ENCODE data around the gene TMEM132A. TPM values are rescaled to one million over a fixed set of nuclear protein-coding genes. Genes with fewer than 3 reads are reported as not detected.

The TMEM132A gene
- total RNA-seq, 1 experiment from 2014 or later: 95.5 TPM

DNA sequence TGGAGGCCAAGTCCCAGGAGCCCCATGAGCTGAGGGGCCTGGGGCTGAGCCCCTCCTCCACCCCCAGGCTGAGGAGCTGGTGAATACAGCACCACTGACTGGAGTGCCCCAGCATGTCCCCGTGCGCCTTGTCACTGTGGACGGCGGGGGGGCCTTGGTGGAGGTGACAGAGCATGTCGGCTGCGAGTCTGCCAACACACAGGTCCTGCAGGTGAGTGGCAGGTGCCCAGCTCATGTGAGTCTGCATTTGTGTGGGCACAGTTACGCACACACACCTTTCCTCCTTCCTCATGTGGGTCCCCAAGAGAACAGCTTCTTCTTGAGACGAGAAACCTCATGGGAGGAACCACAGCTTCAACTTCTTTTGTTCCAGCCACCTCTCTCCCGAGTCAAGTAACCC, 7.7 kb downstream of the TMEM132A start:
- Histone ChIP-seq H3K27me3 (ENCODE audit: insufficient read depth, low read length) (no peaks in the 10 kb centered on the region), H4K8ac (replicated peaks; ENCODE audit: insufficient read length, low read depth, low read length) (no peak overlapping the region), H3K4me2 (ENCODE audit: insufficient read depth, insufficient read length, low read length) (no peak overlapping the region), H3K79me1 (ENCODE audit: insufficient read depth, low read depth, low read length, poor library complexity, severe bottlenecking) (no peaks in the 10 kb centered on the region), H3K79me2 (ENCODE audit: insufficient read depth, low read length) (no peaks in the 10 kb centered on the region), H3K9ac (ENCODE audit: extremely low read depth, insufficient read length, low read length) (no peak overlapping the region), H3K4me1 (ENCODE audit: insufficient read depth, low read length) (no peaks in the 10 kb centered on the region), H3K23ac (ENCODE audit: insufficient read length, low read depth, low read length) (no peak overlapping the region), H4K20me1 (ENCODE audit: control insufficient read depth, insufficient read depth, insufficient read length) (no peaks in the 10 kb centered on the region), H3K9me3 (ENCODE audit: control insufficient read depth, low read depth, low read length) (no peaks in the 10 kb centered on the region), H2AFZ (ENCODE audit: low read length) (no peak overlapping the region), H2BK5ac (ENCODE audit: insufficient read length, low read length) (no peak overlapping the region), H2BK15ac (ENCODE audit: low read depth, low read length) (no peak overlapping the region), H2AK5ac (ENCODE audit: insufficient read length, low read length) (no peak overlapping the region), H3T11ph (ENCODE audit: low read length) (no peak overlapping the region), H4K5ac (ENCODE audit: insufficient read length, low read depth, low read length) (no peak overlapping the region), H3K56ac (ENCODE audit: insufficient read length, low read depth, low read length) (no peak overlapping the region), H2BK20ac (ENCODE audit: low read depth, low read length, poor library complexity, severe bottlenecking) (no peak overlapping the region), H3K4ac (ENCODE audit: low read depth, low read length) (no peak overlapping the region), H4K91ac (ENCODE audit: insufficient read length, low read depth, low read length) (no peak overlapping the region), H3K14ac (ENCODE audit: insufficient read depth, low read length) (no peak overlapping the region), H2BK12ac (ENCODE audit: insufficient read length, low read depth, low read length) (no peak overlapping the region), H3K18ac (ENCODE audit: insufficient read length, low read depth, low read length) (no peak overlapping the region), H3K27ac (ENCODE audit: insufficient read length, low read depth, low read length) (no peak overlapping the region), H2BK120ac (ENCODE audit: low read depth, low read length, poor library complexity, severe bottlenecking) (no peak overlapping the region), H3K23me2 (ENCODE audit: insufficient read length, low read depth, low read length, poor library complexity, severe bottlenecking) (no peaks in the 10 kb centered on the region)
- no peak for TF ChIP-seq CTCF (conservative IDR thresholded peaks at IDR 0.05)
- WGBS (ENCODE audit: extremely low coverage, insufficient read length, low lambda C conversion rate): no CpG with 5 or more reads among the region's 9 CpGs
- Mint-ChIP-seq H3K9me3 (no peaks in the 10 kb centered on the region), H3K4me3 (no peak overlapping the region), H3K27me3 (ENCODE audit: low read depth) (no peaks in the 10 kb centered on the region), H3K27ac (peak overlapping the region in 1 of 3 experiments; percentile 83; a peak in 1 of 7 replicates), H3K36me3 (ENCODE audit: insufficient read depth in 1 of 3, low read depth in 3 of 3) (peaks cover 30 to 66% (median 57%) of the 10 kb centered on the region in 3 experiments; a peak in 6 of 7 replicates), H3K4me1 (peaks cover 7 to 14% of the 10 kb centered on the region in 2 experiments)
- DNase-seq: no peak
